Measurements from ENCODE around the gene MAML2.
A peak's percentile ranks its signal among the peaks of the same experiment; 100 is the strongest.
"Not testable (repeated sequence)": the region's sequence is repeated elsewhere in the genome, so short reads cannot be mapped to it uniquely, and the experiment has no call there.

MAML2 gene

DNA sequence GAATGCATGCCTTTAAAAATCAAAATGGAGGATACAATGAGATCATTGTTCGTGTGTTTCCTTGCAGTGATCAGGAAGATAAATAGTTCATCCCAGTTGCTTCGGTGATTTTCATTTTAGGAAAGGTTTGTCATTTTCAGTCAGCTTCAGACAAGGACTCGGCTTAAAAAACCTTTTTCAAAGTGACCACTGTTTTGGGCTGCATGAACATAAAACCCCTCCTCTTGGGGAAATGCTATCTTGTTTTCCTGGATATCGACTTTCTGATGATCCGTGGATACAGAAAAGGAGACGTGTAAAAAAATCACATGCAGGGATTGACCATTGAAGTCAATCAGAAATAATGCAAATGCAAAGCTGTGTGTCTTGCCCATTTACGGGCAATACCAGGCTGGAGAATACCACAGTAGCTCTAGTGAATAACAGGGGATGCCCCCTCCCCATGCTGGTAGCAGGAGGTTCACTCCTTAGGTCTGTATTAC is 146.8 kb downstream of the MAML2 start:
- peak overlapping the region; percentile 55; the same call in 1 of the 2 replicates for H3K9ac ChIP-seq (ENCODE audit: low read depth, low read length)
- no peak overlapping the region for H3K4me3 ChIP-seq (ENCODE audit: low read length)
- H3K27me3 ChIP-seq (ENCODE audit: insufficient read depth, low read length), result no peaks in the 10 kb centered on the region
- H3K4me1 ChIP-seq (ENCODE audit: insufficient read depth, low read length), result peaks cover 53% of the 10 kb centered on the region
- no peaks in the 10 kb centered on the region for H3K36me3 ChIP-seq (ENCODE audit: insufficient read depth, low read depth, low read length)
- H3K27ac ChIP-seq (ENCODE audit: low read length), result peak overlapping the region; percentile 20
- no peaks in the 10 kb centered on the region for H3K9me3 ChIP-seq (ENCODE audit: insufficient read depth, low read depth, low read length)

DNA sequence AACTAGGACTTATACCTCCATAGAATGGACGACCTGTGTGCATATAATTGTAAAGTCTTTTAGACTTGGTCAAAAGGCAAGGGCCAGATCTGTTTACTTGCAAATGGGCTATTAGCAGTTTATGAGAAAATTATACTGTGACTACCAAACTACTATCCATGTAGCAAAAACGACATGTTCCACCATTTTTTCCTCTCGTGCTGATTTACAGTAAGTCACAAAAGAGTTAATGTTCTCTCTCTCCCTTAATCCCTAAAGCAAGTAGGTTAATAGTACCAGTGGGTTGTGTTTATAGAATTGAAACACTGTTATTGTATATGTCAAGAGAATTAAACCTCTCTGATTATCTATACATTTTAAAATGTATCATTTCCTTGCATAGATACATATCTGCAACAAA is 147.3 kb downstream of the MAML2 start:
- H3K9ac ChIP-seq (ENCODE audit: low read depth, low read length), result peak overlapping the region; percentile 55; the same call in 1 of the 2 replicates
- peak overlapping the region; percentile 20 for H3K27ac ChIP-seq (ENCODE audit: low read length)
- H3K36me3 ChIP-seq (ENCODE audit: insufficient read depth, low read depth, low read length), result no peaks in the 10 kb centered on the region
- no peaks in the 10 kb centered on the region for H3K9me3 ChIP-seq (ENCODE audit: insufficient read depth, low read depth, low read length)
- no peak overlapping the region for H3K4me3 ChIP-seq (ENCODE audit: low read length)
- H3K27me3 ChIP-seq (ENCODE audit: insufficient read depth, low read length), result no peaks in the 10 kb centered on the region
- H3K4me1 ChIP-seq (ENCODE audit: insufficient read depth, low read length), result peaks cover 53% of the 10 kb centered on the region

DNA sequence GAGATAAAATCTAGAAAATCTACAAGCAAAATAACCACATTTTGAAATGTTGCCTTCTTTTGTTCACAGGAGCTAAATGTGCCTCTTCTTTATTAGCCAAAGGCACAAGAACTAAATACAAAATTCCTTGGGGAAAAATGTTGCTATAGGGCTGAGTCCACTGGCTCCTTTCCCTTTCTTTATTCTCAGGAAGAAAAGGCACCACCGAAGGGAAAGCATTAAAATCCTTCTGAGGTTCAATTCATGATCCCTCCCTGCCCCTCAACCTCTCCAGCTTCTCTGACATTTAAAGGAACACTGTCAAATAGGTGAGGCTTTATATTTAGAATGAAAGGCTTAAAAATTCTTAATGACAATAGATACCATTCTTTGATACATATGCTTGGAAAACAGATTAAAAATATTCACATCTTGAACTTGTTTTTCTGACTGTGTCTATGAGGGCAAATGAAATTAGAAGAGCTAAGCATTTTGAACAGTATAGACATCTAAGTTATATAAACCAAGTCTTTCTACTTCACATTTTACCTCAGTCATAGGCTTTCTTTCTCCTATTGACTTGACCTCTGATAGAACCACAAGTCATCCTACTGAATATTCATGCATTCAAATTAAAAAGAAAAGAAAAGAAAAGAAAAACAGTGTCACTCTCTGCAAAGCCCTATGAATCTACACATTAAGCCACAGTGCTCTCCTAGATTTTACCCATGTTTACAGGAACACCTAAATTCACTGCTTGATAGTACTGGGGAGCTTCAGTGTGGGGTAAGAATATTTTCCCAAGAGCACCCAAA is 148.2 kb downstream of the MAML2 start:
- no peak overlapping the region for H3K27ac ChIP-seq (ENCODE audit: low read length)
- no peak overlapping the region for H3K4me3 ChIP-seq (ENCODE audit: low read length)
- H3K36me3 ChIP-seq (ENCODE audit: insufficient read depth, low read depth, low read length), result no peaks in the 10 kb centered on the region
- peaks cover 49% of the 10 kb centered on the region for H3K4me1 ChIP-seq (ENCODE audit: insufficient read depth, low read length)
- H3K9me3 ChIP-seq (ENCODE audit: insufficient read depth, low read depth, low read length), result no peaks in the 10 kb centered on the region
- peak overlapping the region; percentile 55; the same call in 1 of the 2 replicates for H3K9ac ChIP-seq (ENCODE audit: low read depth, low read length)
- H3K27me3 ChIP-seq (ENCODE audit: insufficient read depth, low read length), result no peaks in the 10 kb centered on the region

DNA sequence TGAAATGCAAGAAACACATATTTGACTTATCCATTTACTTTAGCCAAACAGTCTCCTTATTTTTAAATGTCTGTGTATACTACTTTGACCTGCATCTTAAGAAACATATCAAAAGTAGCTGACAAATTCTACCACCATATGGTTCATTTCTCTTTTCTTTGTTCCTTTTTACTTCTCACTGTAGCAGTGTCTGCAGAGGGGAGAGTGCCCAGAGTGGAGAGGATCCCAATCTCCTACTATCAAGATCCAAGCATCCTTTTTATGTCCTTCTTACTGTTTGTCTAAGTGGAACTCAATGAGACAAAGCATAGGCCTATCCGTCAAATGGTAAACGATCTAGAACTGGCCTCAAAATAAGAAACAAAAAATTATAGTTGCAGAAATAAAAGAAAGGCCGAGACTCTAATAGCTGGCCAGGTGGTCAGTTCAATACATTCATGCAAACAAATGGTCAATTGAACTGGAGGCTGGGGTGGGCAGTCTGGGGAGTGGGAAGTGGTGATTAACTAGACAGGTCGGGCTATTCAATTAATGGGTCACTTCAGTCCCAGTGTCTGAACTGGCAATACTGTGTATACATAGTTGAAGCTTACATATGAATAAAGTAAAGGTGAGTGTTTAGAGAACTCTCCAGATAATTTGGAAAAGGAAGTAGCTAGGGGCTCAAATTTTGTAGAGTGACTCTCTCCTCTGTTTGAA is 149.1 kb downstream of the MAML2 start:
- peak overlapping the region; percentile 18; the same call in 1 of the 2 replicates for H3K9ac ChIP-seq (ENCODE audit: low read depth, low read length)
- no peak overlapping the region for H3K4me3 ChIP-seq (ENCODE audit: low read length)
- no peaks in the 10 kb centered on the region for H3K9me3 ChIP-seq (ENCODE audit: insufficient read depth, low read depth, low read length)
- H3K36me3 ChIP-seq (ENCODE audit: insufficient read depth, low read depth, low read length), result no peaks in the 10 kb centered on the region
- peak overlapping the region; percentile 54 for H3K27ac ChIP-seq (ENCODE audit: low read length)
- H3K4me1 ChIP-seq (ENCODE audit: insufficient read depth, low read length), result peaks cover 54% of the 10 kb centered on the region
- H3K27me3 ChIP-seq (ENCODE audit: insufficient read depth, low read length), result no peaks in the 10 kb centered on the region

DNA sequence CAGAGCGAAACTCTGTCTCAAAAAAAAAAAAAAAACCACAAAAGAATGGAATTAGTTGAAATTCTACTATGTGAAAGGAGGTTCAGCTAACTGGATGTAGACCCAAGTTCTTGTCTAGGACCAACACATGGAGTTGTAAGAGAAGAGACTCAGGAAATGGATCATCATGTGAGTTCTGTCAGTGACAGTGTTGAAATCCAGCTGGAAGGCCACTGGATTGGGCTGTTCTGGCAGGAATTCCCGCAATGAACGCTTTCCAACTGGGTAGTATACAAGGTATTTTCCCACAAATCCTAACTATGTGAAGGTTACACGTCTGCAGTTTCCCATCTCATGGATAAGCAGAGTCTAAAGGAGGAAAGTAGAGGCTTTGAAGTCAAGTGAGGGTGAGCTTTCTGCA is 151.2 kb downstream of the MAML2 start:
- H3K4me1 ChIP-seq (ENCODE audit: insufficient read depth, low read length), result peaks cover 39% of the 10 kb centered on the region
- no peak overlapping the region for H3K4me3 ChIP-seq (ENCODE audit: low read length)
- H3K9me3 ChIP-seq (ENCODE audit: insufficient read depth, low read depth, low read length), result no peaks in the 10 kb centered on the region
- H3K9ac ChIP-seq (ENCODE audit: low read depth, low read length), result no peak overlapping the region
- H3K27ac ChIP-seq (ENCODE audit: low read length), result no peak overlapping the region
- no peaks in the 10 kb centered on the region for H3K27me3 ChIP-seq (ENCODE audit: insufficient read depth, low read length)
- H3K36me3 ChIP-seq (ENCODE audit: insufficient read depth, low read depth, low read length), result no peaks in the 10 kb centered on the region

DNA sequence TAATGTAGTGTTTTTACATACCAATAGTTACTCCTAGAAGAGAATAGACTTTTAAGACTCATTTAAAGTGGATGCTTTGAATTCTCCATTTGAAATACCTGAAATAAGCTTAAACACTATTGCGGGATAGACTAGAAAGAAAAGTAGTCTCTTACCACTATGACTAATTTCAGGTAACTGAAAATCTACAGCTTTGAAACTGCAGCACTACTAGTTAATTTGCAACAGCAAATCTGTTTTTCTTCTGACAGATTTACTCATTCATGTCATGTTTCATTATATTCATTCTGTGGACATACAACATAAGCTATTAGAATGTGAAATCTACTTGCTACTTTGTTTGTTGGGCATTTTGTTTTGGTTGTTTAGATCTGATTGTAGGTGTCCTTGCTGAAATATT is 153.6 kb downstream of the MAML2 start:
- Histone ChIP-seq H3K9me3 (ENCODE audit: insufficient read depth, low read depth, low read length) (no peaks in the 10 kb centered on the region), H3K27me3 (ENCODE audit: insufficient read depth, low read length) (no peaks in the 10 kb centered on the region), H3K4me1 (ENCODE audit: insufficient read depth, low read length) (peaks cover 22% of the 10 kb centered on the region), H3K4me3 (ENCODE audit: low read length) (no peak overlapping the region), H3K27ac (ENCODE audit: low read length) (no peak overlapping the region), H3K9ac (ENCODE audit: low read depth, low read length) (no peak overlapping the region), H3K36me3 (ENCODE audit: insufficient read depth, low read depth, low read length) (no peaks in the 10 kb centered on the region)

DNA sequence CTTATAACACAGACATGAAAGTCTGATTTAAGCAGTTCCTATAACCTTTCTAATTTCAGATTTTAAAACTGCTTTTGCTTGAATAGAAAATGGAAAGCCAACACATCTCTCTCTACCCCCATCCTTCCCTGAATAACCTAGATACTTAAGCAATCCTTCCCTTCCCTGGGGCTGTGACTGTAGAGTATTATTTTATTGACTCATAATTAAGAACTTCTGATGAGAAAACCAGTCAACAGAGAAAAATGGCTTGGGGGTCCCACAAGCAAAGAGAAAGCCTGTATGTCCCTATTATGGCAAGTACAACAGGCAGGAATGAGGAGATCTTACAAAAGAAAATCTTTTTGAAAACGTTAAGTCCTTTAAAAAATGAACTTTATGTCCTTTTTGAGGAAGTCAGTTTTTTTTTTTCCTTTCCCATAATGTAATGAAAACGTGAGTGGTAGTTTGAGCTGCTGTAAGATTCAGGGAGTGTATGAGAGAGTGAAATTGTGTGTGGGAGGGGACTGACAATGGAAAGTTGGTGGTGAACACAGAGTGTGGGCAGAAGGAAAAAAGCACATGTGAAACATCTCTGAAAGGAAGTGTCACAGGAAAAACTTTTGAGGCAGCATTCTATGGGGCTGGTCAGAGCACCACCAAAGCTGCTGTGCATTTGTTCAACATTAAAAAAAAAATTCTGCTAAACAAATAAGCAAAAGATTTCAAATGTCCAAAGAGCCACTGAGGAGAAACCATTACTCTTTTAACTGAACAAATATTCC is 154.6 kb downstream of the MAML2 start:
- Histone ChIP-seq H3K27ac (ENCODE audit: low read length) (no peak overlapping the region), H3K36me3 (ENCODE audit: insufficient read depth, low read depth, low read length) (no peaks in the 10 kb centered on the region), H3K4me1 (ENCODE audit: insufficient read depth, low read length) (peaks cover 16% of the 10 kb centered on the region), H3K4me3 (ENCODE audit: low read length) (no peak overlapping the region), H3K9ac (ENCODE audit: low read depth, low read length) (no peak overlapping the region), H3K9me3 (ENCODE audit: insufficient read depth, low read depth, low read length) (no peaks in the 10 kb centered on the region), H3K27me3 (ENCODE audit: insufficient read depth, low read length) (no peaks in the 10 kb centered on the region)

DNA sequence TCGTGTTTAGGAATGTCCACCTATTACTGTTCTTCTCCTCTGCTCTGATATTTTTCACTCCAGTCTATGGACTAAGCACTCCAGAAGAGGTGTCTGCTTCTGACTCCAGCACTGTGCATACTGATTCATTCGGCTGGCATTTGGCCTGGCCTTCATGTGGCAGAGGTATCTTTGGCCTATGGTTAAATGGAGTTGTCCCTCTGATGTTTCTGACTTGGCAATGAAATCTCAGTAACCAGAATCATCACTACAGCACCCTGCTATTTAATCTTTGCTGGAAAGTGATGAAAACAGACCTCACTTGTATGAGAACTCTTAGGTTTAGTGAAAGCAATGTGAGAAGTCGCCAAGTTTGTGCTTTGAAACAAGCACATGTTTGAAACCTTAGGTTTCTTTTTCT is 155.2 kb downstream of the MAML2 start:
- H3K4me3 ChIP-seq (ENCODE audit: low read length), result no peak overlapping the region
- H3K27ac ChIP-seq (ENCODE audit: low read length), result no peak overlapping the region
- H3K27me3 ChIP-seq (ENCODE audit: insufficient read depth, low read length), result no peaks in the 10 kb centered on the region
- no peaks in the 10 kb centered on the region for H3K9me3 ChIP-seq (ENCODE audit: insufficient read depth, low read depth, low read length)
- peaks cover 16% of the 10 kb centered on the region for H3K4me1 ChIP-seq (ENCODE audit: insufficient read depth, low read length)
- no peak overlapping the region for H3K9ac ChIP-seq (ENCODE audit: low read depth, low read length)
- no peaks in the 10 kb centered on the region for H3K36me3 ChIP-seq (ENCODE audit: insufficient read depth, low read depth, low read length)

DNA sequence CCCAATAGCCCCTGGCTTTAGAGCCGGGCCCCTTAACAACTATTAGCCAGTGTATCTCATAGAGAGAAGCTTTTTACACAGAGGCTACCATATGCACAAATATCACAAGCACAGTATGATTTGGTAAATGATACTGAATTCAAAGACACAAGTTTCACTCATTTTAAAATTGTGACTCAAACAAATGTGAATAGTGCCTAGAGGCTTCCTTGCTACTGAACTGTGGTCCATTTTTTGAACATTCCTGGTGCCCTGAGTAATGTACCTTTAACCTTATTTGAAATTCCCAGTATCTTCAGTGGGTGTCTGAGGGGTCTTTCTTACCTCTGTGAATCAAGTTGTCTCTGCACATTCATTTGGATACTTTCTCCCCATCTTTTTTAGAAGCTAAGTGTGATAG is 156.2 kb downstream of the MAML2 start:
- Histone ChIP-seq H3K4me1 (ENCODE audit: insufficient read depth, low read length) (peaks cover 19% of the 10 kb centered on the region), H3K27ac (ENCODE audit: low read length) (no peak overlapping the region), H3K4me3 (ENCODE audit: low read length) (no peak overlapping the region), H3K27me3 (ENCODE audit: insufficient read depth, low read length) (no peaks in the 10 kb centered on the region), H3K9me3 (ENCODE audit: insufficient read depth, low read depth, low read length) (no peaks in the 10 kb centered on the region), H3K36me3 (ENCODE audit: insufficient read depth, low read depth, low read length) (no peaks in the 10 kb centered on the region), H3K9ac (ENCODE audit: low read depth, low read length) (no peak overlapping the region)

DNA sequence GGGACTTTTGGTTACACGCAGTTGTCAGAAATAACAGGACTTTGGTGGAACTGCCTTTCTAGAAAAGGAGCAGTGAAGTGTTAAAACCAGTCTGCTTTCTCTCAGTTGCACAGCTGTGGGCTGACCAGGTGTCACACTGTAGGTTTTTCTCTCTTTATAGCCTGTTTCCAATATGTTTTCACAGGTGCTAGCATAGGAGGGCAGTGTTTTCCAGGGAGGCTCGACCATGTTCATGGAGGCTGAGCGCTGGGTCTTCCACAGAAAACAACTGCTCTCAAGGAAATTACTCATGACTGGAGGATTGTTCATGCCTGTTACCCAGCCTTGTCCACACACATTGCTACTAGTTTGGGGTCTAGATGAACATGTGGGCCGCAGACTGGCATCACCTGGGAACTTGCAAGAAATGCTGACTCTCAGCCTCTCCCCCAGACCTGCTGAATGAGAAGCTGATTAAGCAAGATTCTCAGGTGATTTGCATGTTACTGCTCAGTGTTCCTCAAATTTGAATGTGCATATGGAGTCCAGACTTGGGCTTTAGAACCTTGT is 157.7 kb downstream of the MAML2 start:
- H3K27me3 ChIP-seq (ENCODE audit: insufficient read depth, low read length), result no peaks in the 10 kb centered on the region
- peaks cover 27% of the 10 kb centered on the region for H3K4me1 ChIP-seq (ENCODE audit: insufficient read depth, low read length)
- no peak overlapping the region for H3K4me3 ChIP-seq (ENCODE audit: low read length)
- no peak overlapping the region for H3K9ac ChIP-seq (ENCODE audit: low read depth, low read length)
- H3K27ac ChIP-seq (ENCODE audit: low read length), result no peak overlapping the region
- no peaks in the 10 kb centered on the region for H3K36me3 ChIP-seq (ENCODE audit: insufficient read depth, low read depth, low read length)
- H3K9me3 ChIP-seq (ENCODE audit: insufficient read depth, low read depth, low read length), result no peaks in the 10 kb centered on the region

DNA sequence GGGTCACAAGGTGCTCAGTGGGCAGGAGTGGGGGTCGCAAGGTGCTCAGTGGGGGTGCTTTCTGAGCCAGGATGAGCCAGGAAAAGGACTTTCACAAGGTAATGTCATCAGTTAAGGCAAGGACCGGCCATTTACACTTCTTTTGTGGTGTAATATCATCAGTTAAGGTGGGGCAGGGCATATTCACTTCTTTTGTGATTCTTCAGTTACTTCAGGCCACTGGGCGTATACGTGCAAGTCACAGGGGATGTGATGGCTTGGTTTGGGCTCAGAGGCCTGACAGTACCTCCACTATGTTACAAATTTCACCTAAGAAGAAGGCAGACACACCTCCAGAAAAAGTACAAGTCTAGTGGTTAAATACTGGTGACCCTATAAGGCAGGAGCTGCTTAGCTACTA is 162.1 kb downstream of the MAML2 start:
- not testable (repeated sequence) for H3K9me3 ChIP-seq (ENCODE audit: insufficient read depth, low read depth, low read length); H3K27ac ChIP-seq (ENCODE audit: low read length); H3K27me3 ChIP-seq (ENCODE audit: insufficient read depth, low read length); H3K36me3 ChIP-seq (ENCODE audit: insufficient read depth, low read depth, low read length); H3K4me3 ChIP-seq (ENCODE audit: low read length)
- peak overlapping the region; percentile 23 for H3K9ac ChIP-seq (ENCODE audit: low read depth, low read length)
- peaks cover 19% of the 10 kb centered on the region for H3K4me1 ChIP-seq (ENCODE audit: insufficient read depth, low read length)

All from iPS-20b (cell line).